ENCODE measurements around the gene FGG. TPM values are rescaled to one million over a fixed set of nuclear protein-coding genes. Genes with fewer than 3 reads are reported as not detected.

The FGG gene
- total and polyA plus RNA-seq, 2 of the 8 experiments (the other 6 are each of a cell fraction or from before 2014, with no cell fraction given): not detected

DNA sequence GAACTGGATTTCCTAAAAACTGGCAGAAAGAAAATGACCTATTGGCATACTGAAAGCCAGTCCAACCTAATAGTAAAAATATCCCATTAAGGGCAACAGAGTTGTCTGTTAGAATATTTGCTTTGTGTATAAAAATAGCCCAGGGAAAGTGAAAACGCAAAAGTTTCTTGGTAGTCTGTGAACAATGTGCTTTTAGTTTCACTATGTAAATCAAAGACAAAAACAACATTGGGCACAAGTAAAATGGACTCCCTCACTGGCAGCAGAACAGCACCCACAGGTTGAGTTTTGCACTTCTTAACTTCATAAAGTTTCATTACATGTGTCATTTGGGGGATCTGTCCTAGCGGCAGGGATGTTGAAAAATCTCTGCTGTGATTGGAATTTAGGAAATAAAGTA, 4.3 kb upstream of the FGG start:
- WGBS, 2 experiments (ENCODE audit: extremely low coverage in 1 of 2, insufficient coverage in 1 of 2, insufficient read length in 1 of 2, insufficient replicate concordance in 2 of 2, low coverage in 1 of 2, low lambda C conversion rate in 2 of 2, missing lambda C conversion rate in 1 of 2): 80% methylated on average over 2 of the region's 2 CpGs; no CpG with 5 or more reads in 1 of the 2 experiments
- Histone ChIP-seq H3K4me1 (replicated peaks in 1 of 4; ENCODE audit: control insufficient read depth in 3 of 4, insufficient read depth in 4 of 4, low read length in 3 of 4) (no peaks in the 10 kb centered on the region), H2AK5ac (ENCODE audit: low read depth, low read length) (no peak overlapping the region), H4K8ac (ENCODE audit: extremely low read depth, insufficient read depth, low read length) (no peak overlapping the region), H3K9ac (replicated peaks in 1 of 4; ENCODE audit: extremely low read depth in 1 of 4, low read depth in 3 of 4, low read length in 3 of 4) (no peak overlapping the region), H3K4me2 (ENCODE audit: insufficient read depth in 1 of 2, low read depth in 2 of 2, low read length in 2 of 2) (no peak overlapping the region), H3K56ac (replicated peaks; ENCODE audit: insufficient read length, low read depth, low read length) (no peak overlapping the region), H3K79me2 (ENCODE audit: control insufficient read depth in 1 of 2, insufficient read depth in 2 of 2, low read length in 2 of 2) (no peaks in the 10 kb centered on the region), H4K20me1 (replicated peaks in 1 of 2; ENCODE audit: control insufficient read depth in 1 of 2, insufficient read depth in 2 of 2, low read length in 2 of 2) (no peaks in the 10 kb centered on the region), H3K79me1 (ENCODE audit: low read depth, low read length) (no peaks in the 10 kb centered on the region), H3K4me3 (ENCODE audit: extremely low read depth in 1 of 4, insufficient read depth in 2 of 4, low read depth in 3 of 4, low read length in 4 of 4) (no peak overlapping the region), H3K18ac (ENCODE audit: extremely low read depth, low read length) (no peak overlapping the region), H3K27ac (ENCODE audit: low read depth, low read length) (no peak overlapping the region), H3K9me3 (ENCODE audit: insufficient read depth in 2 of 2, low read depth in 1 of 2, low read length in 1 of 2) (no peaks in the 10 kb centered on the region), H2BK20ac (ENCODE audit: low read length) (no peak overlapping the region), H3K23ac (ENCODE audit: insufficient read length) (no peak overlapping the region), H2BK5ac (ENCODE audit: low read depth, low read length) (no peak overlapping the region), H4K91ac (replicated peaks; ENCODE audit: insufficient read length, low read length) (no peak overlapping the region), H4K5ac (ENCODE audit: insufficient read length, low read depth, low read length) (no peak overlapping the region), H2BK120ac (replicated peaks; ENCODE audit: low read depth, low read length) (no peak overlapping the region), H3K14ac (ENCODE audit: insufficient read length) (no peak overlapping the region), H2BK12ac (ENCODE audit: low read depth, low read length) (no peak overlapping the region), H2AFZ (ENCODE audit: low read length) (no peak overlapping the region), H2BK15ac (ENCODE audit: low read length) (no peak overlapping the region), H3K27me3 (replicated peaks in 1 of 4; ENCODE audit: control insufficient read depth in 3 of 4, extremely low read depth in 1 of 4, insufficient read depth in 3 of 4, low read length in 3 of 4) (peaks cover 0 to 1% (median 0%) of the 10 kb centered on the region in 4 experiments; a peak in 1 of 7 replicates), H3K4ac (replicated peaks; ENCODE audit: insufficient read length, low read depth, low read length) (no peak overlapping the region), H3K36me3 (ENCODE audit: control insufficient read depth in 2 of 4, insufficient read depth in 4 of 4, low read length in 3 of 4) (no peaks in the 10 kb centered on the region), H3K23me2 (ENCODE audit: low read depth, low read length) (no peaks in the 10 kb centered on the region; the same call in 1 of the 2 replicates)
- ChIA-PET POLR2A (ENCODE audit: partially characterized antibody) (interaction anchor here (1.5 kb wide), 1 partner anchor 127 kb away, joined by 3 read pairs; the partner anchor contains the start of gene LRAT), CTCF (ENCODE audit: partially characterized antibody) (interaction anchor here (0.8 to 5.3 kb wide), 4 partner anchors 14 to 63 kb away, joined by 3 to 49 read pairs (median 4); no protein-coding TSS in a partner anchor)
- FAIRE-seq (no peak), DNase-seq (ENCODE audit: low read depth in 1 of 2, low spot score in 2 of 2) (no peak)
- TF ChIP-seq MAX (IDR thresholded peaks at IDR 0.05): no peak

All from H1 (cell line).